HG02759 (cell line): ENCODE results near the gene SPINT1.
"Not testable (repeated sequence)": the region's sequence is repeated elsewhere in the genome, so short reads cannot be mapped to it uniquely, and the experiment has no call there.

ENCODE experiments used
- ATAC-seq: cut with Tn5 transposase; IDR thresholded peaks from one replicate; pipeline ENCODE4 v1.9.1; 2021; ENCODE audit warnings: mild to moderate bottlenecking, moderate library complexity; ENCODE audit not compliant: unreplicated experiment

SPINT1 gene

DNA sequence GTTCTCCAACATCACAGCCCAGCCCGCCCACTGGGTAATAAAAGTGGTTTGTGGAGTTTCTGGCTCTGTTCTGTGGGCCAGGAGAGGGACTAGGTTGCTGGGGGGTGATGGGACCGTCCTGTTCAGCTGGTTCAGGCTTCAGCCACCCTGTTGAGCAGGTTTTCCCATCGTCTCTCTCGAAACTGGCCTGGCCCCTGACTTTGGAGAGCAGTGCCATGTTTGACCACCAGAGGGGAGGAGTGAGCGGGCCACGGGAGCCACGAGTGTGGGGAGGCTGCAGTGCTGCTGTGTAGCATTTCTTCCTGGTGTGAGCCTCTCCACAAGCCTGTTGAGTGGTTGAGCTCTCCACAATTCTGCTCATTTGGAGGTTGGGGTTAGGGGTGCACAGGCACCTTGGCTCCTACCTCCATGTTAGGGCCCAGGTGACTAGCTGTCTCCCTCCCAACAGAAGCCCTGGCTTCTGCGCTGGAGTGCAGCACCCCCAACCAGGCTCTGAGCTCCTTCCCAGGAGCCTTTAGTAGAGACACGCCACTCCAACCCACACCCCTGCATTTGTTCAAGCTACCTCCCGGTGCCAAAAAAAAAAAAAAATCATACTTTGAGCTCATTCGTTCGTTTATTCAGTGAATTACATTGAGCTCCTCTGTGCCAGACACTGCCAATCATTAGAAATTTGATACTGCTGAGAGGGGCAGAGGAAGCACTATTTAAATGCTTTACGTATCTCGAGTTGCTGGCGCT is 13.9 kb downstream of the SPINT1 start:
- peak; percentile 56 for ATAC-seq

- ATAC-seq, result no peak
Measured at GRCh38 chr15:40858706-40859105, 14.9 kb downstream of the SPINT1 start.

DNA sequence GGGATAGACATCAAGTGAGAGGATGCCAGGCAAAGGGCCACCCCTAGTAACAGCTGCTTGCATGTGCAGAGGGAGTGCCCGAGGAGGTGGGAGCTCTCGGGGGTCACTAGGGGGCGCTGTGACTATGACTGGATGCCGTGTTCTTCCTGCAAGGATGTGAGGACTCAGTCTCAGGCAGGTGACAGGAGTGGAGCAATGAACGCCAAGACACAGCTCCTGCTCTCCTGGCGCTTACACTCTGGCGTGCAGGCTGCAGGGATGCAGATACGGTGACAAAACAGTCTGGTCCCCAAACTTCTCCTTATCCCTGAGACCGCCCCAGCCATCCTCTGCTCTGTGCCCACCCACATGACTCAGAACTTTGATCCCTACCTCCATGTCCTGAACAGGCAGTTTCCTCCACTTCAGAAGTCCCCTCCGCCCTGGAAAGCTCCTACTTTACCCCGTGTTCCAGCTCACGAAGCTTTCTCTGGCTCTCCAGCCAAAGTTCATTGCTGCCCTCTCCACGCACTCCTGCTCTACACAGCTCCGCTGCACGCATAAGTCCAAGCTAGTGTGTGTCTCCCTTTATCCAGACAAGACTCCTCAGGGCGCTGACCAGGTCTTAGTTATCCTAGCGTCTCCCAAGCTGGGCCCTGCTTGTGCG is 15.5 kb downstream of the SPINT1 start:
- ATAC-seq, result peak; percentile 77

GRCh38 chr15:40861147-40861546 is 17.3 kb downstream of the SPINT1 start:
- not testable (repeated sequence) for ATAC-seq

DNA sequence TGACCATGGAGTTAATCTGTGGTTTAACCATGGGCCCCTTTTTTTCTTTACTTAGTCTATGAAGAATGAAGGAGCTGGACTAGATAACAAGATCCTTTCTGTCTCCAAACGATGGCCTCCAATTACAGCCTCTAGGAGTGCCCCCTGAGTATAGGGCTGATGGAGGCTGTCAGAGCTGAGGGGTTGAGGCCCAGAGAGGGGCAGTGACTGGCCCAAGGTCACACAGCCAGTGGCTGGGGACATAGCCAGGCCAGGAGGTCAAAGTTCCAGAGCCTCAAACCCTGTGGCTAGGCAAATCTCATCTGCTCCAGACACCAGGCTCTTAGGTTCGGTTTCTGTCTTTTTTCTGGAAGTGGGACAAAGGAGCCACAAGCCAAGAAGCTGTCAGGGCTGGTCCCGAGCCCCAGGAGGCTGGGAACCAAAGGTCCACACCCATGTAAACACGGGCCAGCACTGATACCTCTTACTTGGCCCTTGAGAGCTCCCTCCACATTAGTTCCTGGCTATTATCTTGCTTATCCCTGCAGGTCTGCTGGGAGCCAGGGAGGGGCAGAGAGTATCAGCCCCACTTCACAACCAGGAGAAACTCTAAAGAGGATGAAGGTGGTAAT is 19.9 kb downstream of the SPINT1 start:
- no peak for ATAC-seq

GRCh38 chr15:40867199-40867598 is 23.4 kb downstream of the SPINT1 start:
- ATAC-seq, result no peak

DNA sequence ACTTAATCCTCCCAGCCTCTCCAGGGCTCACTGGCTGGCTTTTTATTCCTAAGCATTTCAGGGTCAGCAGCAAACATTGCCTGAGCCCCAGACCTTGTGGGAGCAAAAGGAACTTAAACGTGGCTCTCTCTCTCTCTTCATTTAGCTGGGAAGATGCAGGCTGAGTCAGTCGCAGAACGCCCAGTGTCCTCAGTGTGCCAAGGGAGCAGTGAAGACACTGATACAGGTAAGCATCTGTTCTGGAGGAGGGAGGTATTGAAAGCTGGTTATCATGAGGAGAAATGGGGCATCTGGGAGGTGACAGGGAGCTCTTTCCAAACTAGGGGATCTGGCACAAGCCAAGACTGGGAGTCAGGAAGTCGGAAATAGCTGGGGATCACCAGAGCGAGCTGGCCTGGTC is 25.8 kb downstream of the SPINT1 start:
- no peak for ATAC-seq

DNA sequence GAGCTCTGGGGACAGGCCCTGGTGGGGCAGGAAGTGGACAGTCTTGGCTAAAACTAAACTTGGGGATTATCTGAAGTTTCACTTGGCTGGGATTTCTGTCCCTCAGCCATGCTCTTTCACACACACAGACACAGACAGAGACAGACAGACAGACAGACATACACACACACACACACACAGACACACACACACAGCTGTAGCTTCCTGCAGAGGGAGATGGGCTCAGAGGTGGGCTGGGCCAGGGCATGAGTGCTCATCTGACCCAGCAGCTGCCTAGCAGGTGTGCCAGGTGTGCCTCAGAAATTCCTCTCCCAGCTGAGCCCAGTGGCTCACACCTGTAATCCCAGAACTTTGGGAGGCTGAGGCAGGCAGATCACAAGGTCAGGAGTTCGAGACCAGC is 26.9 kb downstream of the SPINT1 start:
- no peak for ATAC-seq

- peak; percentile 45 for ATAC-seq
Measured at GRCh38 chr15:40871749-40872617, 28.1 kb downstream of the SPINT1 start.

- ATAC-seq, result no peak
Measured at GRCh38 chr15:40872791-40873693, 29.2 kb downstream of the SPINT1 start.

- ATAC-seq, result peak; percentile 57
Measured at GRCh38 chr15:40873694-40874561, 30.1 kb downstream of the SPINT1 start, which contains the start of gene RHOV. Gene RHOV (minus strand): TSS chr15:40874234. CDS start chr15:40874139, 95 bp downstream.

GRCh38 chr15:40875991-40876730 is 32.3 kb downstream of the SPINT1 start:
- ATAC-seq, result no peak

GRCh38 chr15:40877694-40878093 is 33.8 kb downstream of the SPINT1 start:
- ATAC-seq, result no peak

- ATAC-seq, result peak; percentile 64
Measured at GRCh38 chr15:40878785-40879184, 34.9 kb downstream of the SPINT1 start.

GRCh38 chr15:40879609-40880008 is 35.8 kb downstream of the SPINT1 start:
- no peak for ATAC-seq

DNA sequence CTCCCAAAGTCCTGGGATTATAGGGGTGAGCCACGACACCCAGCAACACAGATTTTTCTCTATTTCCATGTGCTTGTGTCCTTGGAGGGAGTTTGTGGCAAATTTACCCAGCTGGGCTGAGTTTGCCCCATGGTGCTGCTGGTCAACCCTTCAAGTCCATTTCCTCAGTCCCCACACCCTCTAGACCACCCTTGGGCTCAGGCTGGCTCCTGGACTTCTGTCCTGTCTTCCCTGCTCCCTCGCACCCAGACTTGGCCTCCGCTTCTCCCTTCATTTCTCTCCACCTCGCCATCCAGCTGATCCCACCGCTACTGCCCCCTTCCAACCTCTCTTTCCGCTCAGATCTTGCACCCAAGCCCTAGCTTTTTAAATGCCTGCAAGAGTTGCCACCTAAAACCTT is 37.5 kb downstream of the SPINT1 start:
- no peak for ATAC-seq

GRCh38 chr15:40886586-40886985 is 42.7 kb downstream of the SPINT1 start:
- no peak for ATAC-seq

DNA sequence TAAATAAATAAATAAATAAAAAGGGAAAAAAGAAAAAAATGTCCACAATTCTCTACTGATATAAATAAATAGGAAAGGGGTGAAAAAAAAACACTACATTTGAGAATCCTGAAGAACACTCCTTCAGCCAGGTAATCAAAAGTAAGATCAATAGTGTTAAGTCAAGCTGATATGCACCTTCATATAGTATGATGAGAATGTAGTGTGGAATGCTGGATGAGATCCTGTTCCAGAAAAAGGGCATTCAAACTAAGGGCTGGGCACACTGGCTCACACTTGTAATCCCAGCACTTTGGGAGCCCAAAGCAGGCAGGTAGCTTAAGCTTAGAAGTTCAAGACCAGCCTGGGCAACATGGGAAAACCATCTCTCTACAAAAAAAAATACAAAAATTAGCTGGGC is 45.3 kb downstream of the SPINT1 start:
- ATAC-seq, result no peak
